Osteoblast (primary cell): Measurements from ENCODE around the gene EXOC4. TPM values are rescaled to one million over a fixed set of nuclear protein-coding genes. Genes with fewer than 3 reads are reported as not detected.

Experiments used
- DNase-seq: peaks from one replicate; pipeline ENCODE4 v3.0.0; 2011; ENCODE audit warnings: low spot score, mixed read lengths; ENCODE audit not compliant: insufficient read length; ENCODE audit errors: missing footprints
- H2AFZ ChIP-seq: 2 replicates; pipeline ENCODE4 v1.6.0; 2011; ENCODE audit warnings: mild to moderate bottlenecking, low read length
- H3K27ac ChIP-seq: 2 replicates; pipeline ENCODE4 v1.5.1; 2011; ENCODE audit warnings: mild to moderate bottlenecking, low read depth, low read length, moderate library complexity
- H3K27me3 ChIP-seq: 2 replicates; pipeline ENCODE4 v1.6.0; 2012; ENCODE audit warnings: mild to moderate bottlenecking, control low read depth, inconsistent platforms, low read length, moderate library complexity; ENCODE audit not compliant: insufficient read depth
- H3K36me3 ChIP-seq: 2 replicates; pipeline ENCODE4 v1.5.1; 2011; ENCODE audit warnings: mild to moderate bottlenecking, low read length, control low read depth, moderate library complexity; ENCODE audit not compliant: insufficient read depth
- H3K4me1 ChIP-seq: 2 replicates; pipeline ENCODE4 v1.5.1; 2011; ENCODE audit warnings: mild to moderate bottlenecking, low read length, control low read depth, moderate library complexity; ENCODE audit not compliant: insufficient read depth
- H3K4me2 ChIP-seq: 2 replicates; pipeline ENCODE4 v1.6.0; 2011; ENCODE audit warnings: mild to moderate bottlenecking, low read length; ENCODE audit not compliant: insufficient read depth
- H3K4me3 ChIP-seq: fragments of 200-600 bp; sonication (generic); 3 replicates; pipeline ENCODE4 v1.5.1; 2012; ENCODE audit warnings: mild to moderate bottlenecking, low read length, inconsistent platforms; ENCODE audit not compliant: insufficient read depth
- H3K79me2 ChIP-seq: 2 replicates; pipeline ENCODE4 v1.6.0; 2012; ENCODE audit warnings: mild to moderate bottlenecking, low read length, control low read depth, inconsistent platforms; ENCODE audit not compliant: insufficient read depth
- H3K9me3 ChIP-seq: 2 replicates; pipeline ENCODE4 v1.5.1; 2011; ENCODE audit warnings: low read depth, low read length, control low read depth
- H4K20me1 ChIP-seq: 2 replicates; pipeline ENCODE4 v1.6.0; 2012; ENCODE audit warnings: mild to moderate bottlenecking, low read length, control low read depth; ENCODE audit not compliant: insufficient read depth
- total RNA-seq: library from RNA; depleted of rRNA; stranded (reverse); fragments of >200 nt; gene quantifications from 2 replicates; pipeline ENCODE4 v1.2.3, GENCODE V29; 2012
- TF ChIP-seq, protein P1 (sequence below): IDR thresholded peaks from 2 replicates; pipeline ENCODE4 v1.5.1; 2011; ENCODE audit warnings: mild to moderate bottlenecking, low read depth, low read length, moderate library complexity; ENCODE audit errors: extremely low read depth

Gene EXOC4
- total RNA-seq, 1 donor = 134 TPM

- H3K36me3 ChIP-seq = no peaks in the 10 kb centered on the region
- DNase-seq = no peak
- H3K27me3 ChIP-seq = no peaks in the 10 kb centered on the region
- no peaks in the 10 kb centered on the region for H3K9me3 ChIP-seq
- H3K4me1 ChIP-seq = no peaks in the 10 kb centered on the region
- H3K4me2 ChIP-seq = no peak overlapping the region
- TF ChIP-seq, protein P1, sequence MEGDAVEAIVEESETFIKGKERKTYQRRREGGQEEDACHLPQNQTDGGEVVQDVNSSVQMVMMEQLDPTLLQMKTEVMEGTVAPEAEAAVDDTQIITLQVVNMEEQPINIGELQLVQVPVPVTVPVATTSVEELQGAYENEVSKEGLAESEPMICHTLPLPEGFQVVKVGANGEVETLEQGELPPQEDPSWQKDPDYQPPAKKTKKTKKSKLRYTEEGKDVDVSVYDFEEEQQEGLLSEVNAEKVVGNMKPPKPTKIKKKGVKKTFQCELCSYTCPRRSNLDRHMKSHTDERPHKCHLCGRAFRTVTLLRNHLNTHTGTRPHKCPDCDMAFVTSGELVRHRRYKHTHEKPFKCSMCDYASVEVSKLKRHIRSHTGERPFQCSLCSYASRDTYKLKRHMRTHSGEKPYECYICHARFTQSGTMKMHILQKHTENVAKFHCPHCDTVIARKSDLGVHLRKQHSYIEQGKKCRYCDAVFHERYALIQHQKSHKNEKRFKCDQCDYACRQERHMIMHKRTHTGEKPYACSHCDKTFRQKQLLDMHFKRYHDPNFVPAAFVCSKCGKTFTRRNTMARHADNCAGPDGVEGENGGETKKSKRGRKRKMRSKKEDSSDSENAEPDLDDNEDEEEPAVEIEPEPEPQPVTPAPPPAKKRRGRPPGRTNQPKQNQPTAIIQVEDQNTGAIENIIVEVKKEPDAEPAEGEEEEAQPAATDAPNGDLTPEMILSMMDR = no peak
- H2AFZ ChIP-seq = no peak overlapping the region
- H3K4me3 ChIP-seq = no peak overlapping the region
- no peak overlapping the region for H3K27ac ChIP-seq
- H3K79me2 ChIP-seq = no peaks in the 10 kb centered on the region
- H4K20me1 ChIP-seq = no peaks in the 10 kb centered on the region
Measured at GRCh38 chr7:133812877-133813276, 560.0 kb downstream of the EXOC4 start.

GRCh38 chr7:133815611-133816210 is 562.8 kb downstream of the EXOC4 start:
- no peak overlapping the region for H3K27ac ChIP-seq
- H3K4me1 ChIP-seq = no peaks in the 10 kb centered on the region
- H3K4me3 ChIP-seq = no peak overlapping the region
- DNase-seq = peak; percentile 11
- H3K79me2 ChIP-seq = no peaks in the 10 kb centered on the region
- no peaks in the 10 kb centered on the region for H4K20me1 ChIP-seq
- H3K9me3 ChIP-seq = no peaks in the 10 kb centered on the region
- no peaks in the 10 kb centered on the region for H3K27me3 ChIP-seq
- TF ChIP-seq, protein P1 = no peak
- no peaks in the 10 kb centered on the region for H3K36me3 ChIP-seq
- no peak overlapping the region for H2AFZ ChIP-seq
- no peak overlapping the region for H3K4me2 ChIP-seq

DNA sequence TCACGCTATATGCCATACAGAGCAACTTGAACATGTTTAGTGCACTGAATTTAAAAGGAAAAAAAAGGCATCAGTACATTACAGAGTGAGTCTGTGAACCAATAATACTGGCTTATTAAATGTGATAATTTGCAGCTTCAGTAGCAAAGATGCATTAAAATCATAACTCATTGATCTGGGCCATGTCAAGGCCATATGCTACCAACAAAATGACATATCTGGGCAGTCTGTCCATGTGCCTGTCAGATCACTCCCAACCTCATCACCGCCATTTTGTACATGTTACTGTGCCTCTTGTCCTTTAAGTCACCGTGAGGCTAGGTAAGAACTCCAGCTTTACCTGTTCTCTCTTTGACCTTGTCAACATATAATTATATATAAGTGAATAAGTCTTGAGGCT is 566.8 kb downstream of the EXOC4 start:
- TF ChIP-seq, protein P1 = no peak
- no peak for DNase-seq

DNA sequence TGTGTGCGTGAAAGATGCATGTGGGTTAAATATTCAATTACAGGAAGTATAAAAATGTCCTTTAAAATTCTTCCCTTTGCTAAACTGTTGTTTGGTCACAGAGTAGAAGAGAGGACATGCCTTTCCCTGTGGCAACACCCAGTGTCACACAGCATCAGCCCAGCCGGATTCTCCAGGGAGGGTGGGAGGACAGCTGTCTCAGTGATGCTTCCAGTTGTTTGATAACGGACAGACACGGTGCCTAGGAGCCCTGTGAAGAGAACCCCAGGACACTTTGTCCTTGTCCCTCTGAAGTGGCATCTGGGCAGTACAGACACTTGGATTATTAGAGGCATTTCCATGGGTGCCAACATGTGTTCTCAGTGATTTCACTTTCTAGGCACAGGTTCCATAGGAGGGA is 567.7 kb downstream of the EXOC4 start:
- TF ChIP-seq, protein P1 = no peak
- H3K9me3 ChIP-seq = no peaks in the 10 kb centered on the region
- no peak for DNase-seq
- no peaks in the 10 kb centered on the region for H3K79me2 ChIP-seq
- no peak overlapping the region for H3K4me3 ChIP-seq
- no peak overlapping the region for H3K4me2 ChIP-seq
- no peaks in the 10 kb centered on the region for H3K27me3 ChIP-seq
- no peaks in the 10 kb centered on the region for H3K4me1 ChIP-seq
- no peaks in the 10 kb centered on the region for H3K36me3 ChIP-seq
- no peak overlapping the region for H2AFZ ChIP-seq
- H4K20me1 ChIP-seq = no peaks in the 10 kb centered on the region
- H3K27ac ChIP-seq = no peak overlapping the region

More for the DNA sequence above, 566.8 kb downstream of the EXOC4 start:
- no peaks in the 10 kb centered on the region for H3K79me2 ChIP-seq
- H3K4me2 ChIP-seq = no peak overlapping the region
- no peaks in the 10 kb centered on the region for H4K20me1 ChIP-seq
- H2AFZ ChIP-seq = no peak overlapping the region
- no peaks in the 10 kb centered on the region for H3K27me3 ChIP-seq
- H3K4me1 ChIP-seq = no peaks in the 10 kb centered on the region
- no peak overlapping the region for H3K4me3 ChIP-seq
- H3K9me3 ChIP-seq = no peaks in the 10 kb centered on the region
- no peaks in the 10 kb centered on the region for H3K36me3 ChIP-seq
- no peak overlapping the region for H3K27ac ChIP-seq
